Stomach (tissue), 9 donors: ENCODE data around the gene ETS1. TPM values are rescaled to one million over a fixed set of nuclear protein-coding genes. Genes with fewer than 3 reads are reported as not detected.

Experiments
- DNase-seq, 2 donors: peaks; one replicate each; pipeline versions ENCODE4 v3.0.0 to v3.0.0-alpha.2; 2013 to 2019
- H3K27ac ChIP-seq, 5 donors: fragments of 200-600 bp in 4 of 5; sonication (generic) in 4 of 5; one replicate each; pipeline ENCODE4 v1.5.1; 2013 to 2019; ENCODE audit warnings: mild to moderate bottlenecking in 1 of 5, moderate library complexity in 1 of 5
- H3K27me3 ChIP-seq, 3 donors: fragments of 200-600 bp; sonication (generic); one replicate each; pipeline ENCODE4 v1.5.1; 2017 to 2019; ENCODE audit warnings: mixed run types in 1 of 3
- H3K36me3 ChIP-seq, 4 donors: fragments of 200-600 bp; sonication (generic); 1 replicate in 3 of 4; 2 replicates in 1 of 4; pipeline ENCODE4 v1.5.1; 2016 to 2019
- H3K4me1 ChIP-seq, 4 donors: fragments of 200-600 bp; sonication (generic); one replicate each; pipeline ENCODE4 v1.5.1; 2016 to 2019
- H3K4me3 ChIP-seq, 4 donors: fragments of 200-600 bp; sonication (generic) in 3 of 4; one replicate each; pipeline ENCODE4 v1.5.1; 2016 to 2019; ENCODE audit warnings: mild to moderate bottlenecking in 1 of 4
- H3K9me3 ChIP-seq, 4 donors: fragments of 200-600 bp; sonication (generic); one replicate each; pipeline ENCODE4 v1.5.1; 2016 to 2019
- EP300 ChIP-seq: sonication (generic); formaldehyde crosslinking; IDR thresholded peaks from one replicate; pipeline ENCODE4 v1.6.1; 2017; ENCODE audit warnings: antibody characterized with exemption
- POLR2A ChIP-seq, 4 donors: fragments of 450-650 bp; IDR thresholded peaks; one replicate each; pipeline ENCODE4 v1.6.1; 2016; ENCODE audit warnings: antibody characterized with exemption in 4 of 4, control low read depth in 2 of 4, mild to moderate bottlenecking in 1 of 4, moderate library complexity in 1 of 4
- POLR2AphosphoS5 ChIP-seq, 3 donors: sonication (generic); formaldehyde crosslinking; IDR thresholded peaks; one replicate each; pipeline ENCODE4 v1.6.1; 2016; ENCODE audit warnings: antibody characterized with exemption in 3 of 3
- WGBS, 5 donors: extraction: QIAGEN DNeasy Blood & Tissue Kit in 3 of 5; methylation state at CpG; one replicate each; pipeline versions ENCODE4 v1.1.5 to v1.1.7; 2013 to 2018; 5-methylcytosine and 5-hydroxymethylcytosine counted together
- intact Hi-C: fragments of 100-400 bp; cut with DNase I; formaldehyde crosslinking; loops from one replicate; pipeline ENCODE4 v1.15.1; 2023; ENCODE audit warnings: low total_unique reads
- polyA plus RNA-seq, 3 donors: library from polyadenylated mRNA; stranded (reverse); fragments of 200-250 nt; gene quantifications; one replicate each; pipeline ENCODE4 v1.2.3, GENCODE V29; 2013
- total RNA-seq, 5 donors: library from RNA; depleted of rRNA; stranded (reverse); fragments of >200 nt; gene quantifications; one replicate each; pipeline versions ENCODE4 v1.1.0 to v1.2.3, GENCODE V29; 2014 to 2016
- TF ChIP-seq, protein P1 (sequence below), 7 experiments: fragments of 450-650 bp in 4 of 7; fragments of 200-600 bp in 3 of 7; sonication (generic) in 3 of 7; IDR thresholded peaks; one replicate each; pipeline ENCODE4 v1.5.1; 2016 to 2019; ENCODE audit warnings: antibody characterized with exemption in 7 of 7, control low read depth in 2 of 7, mild to moderate bottlenecking in 1 of 7
- donor health status: healthy with polysubstance abuse.
- donor health status: Bipolar disorder and iron deficiency.
- donor health status: healthy.

ETS1 gene
- total and polyA plus RNA-seq, 8 donors, result 7.0 to 72.5 (median 22.5) TPM

DNA sequence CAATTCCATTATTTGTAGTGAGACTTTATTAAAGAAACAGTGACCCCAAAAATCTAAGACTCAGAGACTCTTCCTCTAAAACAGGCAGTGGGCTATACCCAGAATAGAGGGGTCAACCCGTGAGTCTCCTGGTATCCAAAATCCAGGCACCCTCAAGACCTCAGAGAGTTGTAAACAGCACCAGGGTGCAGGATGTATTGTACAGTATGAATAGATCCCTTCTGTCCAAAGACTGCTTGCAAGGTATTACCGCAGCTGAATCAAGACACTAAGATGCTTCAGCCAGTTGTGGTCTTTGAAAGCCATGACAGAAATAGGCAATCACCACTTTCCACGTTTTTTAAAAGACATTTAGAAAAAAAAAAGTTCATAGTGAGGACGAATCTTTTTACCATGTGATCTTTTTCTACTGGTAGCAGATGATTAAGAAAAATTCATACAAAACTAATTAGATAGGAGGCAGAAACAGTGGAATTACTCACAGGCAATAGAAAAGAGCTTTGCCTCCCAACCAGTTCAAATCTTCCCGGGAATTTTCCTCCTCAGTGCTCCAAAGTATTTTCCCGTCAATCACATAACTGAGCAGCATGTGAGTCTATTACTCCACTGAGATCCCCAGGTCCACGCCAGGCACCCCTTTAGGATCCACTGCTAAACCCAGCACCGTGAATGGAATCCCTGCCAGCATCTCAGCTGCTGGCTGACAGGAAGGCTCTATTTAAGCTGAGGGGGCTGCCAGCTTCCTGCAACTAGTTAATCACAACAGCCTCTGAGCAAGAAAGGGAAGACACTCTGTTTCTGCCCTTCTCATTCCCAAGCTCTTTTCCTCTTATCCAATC is 113.1 kb downstream of the ETS1 start:
- WGBS, 5 donors, result 64 to 77% (median 73%) methylated on average over 8 of the region's 8 CpGs
- intact Hi-C loops, result no loop called here
- H3K9me3 ChIP-seq, result no peaks in the 10 kb centered on the region
- no peak for DNase-seq
- peaks cover 12 to 52% (median 34%) of the 10 kb centered on the region in 4 donors for H3K36me3 ChIP-seq
- no peaks in the 10 kb centered on the region for H3K27me3 ChIP-seq
- H3K4me1 ChIP-seq, result peaks cover 32 to 90% (median 69%) of the 10 kb centered on the region in 4 donors
- peak overlapping the region in 4 of 5 donors; percentile 7 to 68 (median 39) for H3K27ac ChIP-seq
- H3K4me3 ChIP-seq, result peak overlapping the region in 1 of 4 donors; percentile 7
- TF ChIP-seq POLR2AphosphoS5 (IDR thresholded peaks at IDR 0.05) (no peak), EP300 (no peak), POLR2A (IDR thresholded peaks at IDR 0.05) (no peak)
- TF ChIP-seq, protein P1, sequence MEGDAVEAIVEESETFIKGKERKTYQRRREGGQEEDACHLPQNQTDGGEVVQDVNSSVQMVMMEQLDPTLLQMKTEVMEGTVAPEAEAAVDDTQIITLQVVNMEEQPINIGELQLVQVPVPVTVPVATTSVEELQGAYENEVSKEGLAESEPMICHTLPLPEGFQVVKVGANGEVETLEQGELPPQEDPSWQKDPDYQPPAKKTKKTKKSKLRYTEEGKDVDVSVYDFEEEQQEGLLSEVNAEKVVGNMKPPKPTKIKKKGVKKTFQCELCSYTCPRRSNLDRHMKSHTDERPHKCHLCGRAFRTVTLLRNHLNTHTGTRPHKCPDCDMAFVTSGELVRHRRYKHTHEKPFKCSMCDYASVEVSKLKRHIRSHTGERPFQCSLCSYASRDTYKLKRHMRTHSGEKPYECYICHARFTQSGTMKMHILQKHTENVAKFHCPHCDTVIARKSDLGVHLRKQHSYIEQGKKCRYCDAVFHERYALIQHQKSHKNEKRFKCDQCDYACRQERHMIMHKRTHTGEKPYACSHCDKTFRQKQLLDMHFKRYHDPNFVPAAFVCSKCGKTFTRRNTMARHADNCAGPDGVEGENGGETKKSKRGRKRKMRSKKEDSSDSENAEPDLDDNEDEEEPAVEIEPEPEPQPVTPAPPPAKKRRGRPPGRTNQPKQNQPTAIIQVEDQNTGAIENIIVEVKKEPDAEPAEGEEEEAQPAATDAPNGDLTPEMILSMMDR (IDR thresholded peaks at IDR 0.05), result no peak

DNA sequence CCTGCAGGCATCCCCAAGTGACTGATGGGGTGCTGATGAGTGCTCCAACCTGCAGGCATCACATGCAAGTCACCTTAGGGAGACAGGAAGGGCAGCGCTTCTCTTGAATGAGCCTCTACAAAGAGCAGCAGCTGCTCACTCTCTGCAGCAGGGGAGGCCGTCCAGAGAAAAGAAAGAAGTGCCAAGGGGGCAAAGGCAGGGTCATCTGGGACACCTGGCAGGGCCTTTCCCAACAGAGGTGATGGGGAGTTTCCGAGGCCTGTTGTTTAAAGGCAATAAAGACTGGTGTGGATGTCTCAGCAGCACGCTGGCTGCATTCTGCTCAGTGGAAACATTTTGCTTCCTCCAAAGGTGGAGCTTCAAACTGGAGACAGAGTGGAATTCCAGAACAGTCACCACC is 113.7 kb downstream of the ETS1 start:
- Histone ChIP-seq H3K9me3 (no peaks in the 10 kb centered on the region), H3K4me3 (no peak overlapping the region), H3K36me3 (peaks cover 12 to 46% (median 28%) of the 10 kb centered on the region in 4 donors), H3K27ac (peak overlapping the region in 3 of 5 donors; percentile 7 to 68 (median 62)), H3K4me1 (peaks cover 36 to 90% (median 68%) of the 10 kb centered on the region in 4 donors), H3K27me3 (no peaks in the 10 kb centered on the region)
- TF ChIP-seq POLR2A (IDR thresholded peaks at IDR 0.05) (no peak), POLR2AphosphoS5 (IDR thresholded peaks at IDR 0.05) (no peak), EP300 (no peak)
- TF ChIP-seq, protein P1 (IDR thresholded peaks at IDR 0.05), result no peak
- no peak for DNase-seq
- intact Hi-C loops, result no loop called here
- 65 to 82% (median 78%) methylated on average over 4 of the region's 4 CpGs for WGBS, 5 donors

GRCh38 chr11:128472128-128473089 is 114.9 kb downstream of the ETS1 start:
- TF ChIP-seq, protein P1 (IDR thresholded peaks at IDR 0.05), result no peak
- TF ChIP-seq POLR2AphosphoS5 (IDR thresholded peaks at IDR 0.05), result no peak
- no peak for TF ChIP-seq EP300
- TF ChIP-seq POLR2A (IDR thresholded peaks at IDR 0.05), result no peak
- no peaks in the 10 kb centered on the region for H3K27me3 ChIP-seq
- H3K9me3 ChIP-seq, result no peaks in the 10 kb centered on the region
- peak overlapping the region in 4 of 5 donors; percentile 1 to 68 (median 46) for H3K27ac ChIP-seq
- 62 to 69% (median 63%) methylated on average over 11 of the region's 11 CpGs for WGBS, 5 donors
- H3K4me3 ChIP-seq, result no peak overlapping the region
- peaks cover 47 to 97% (median 76%) of the 10 kb centered on the region in 4 donors for H3K4me1 ChIP-seq
- DNase-seq, result peak in 1 of 2 donors; percentile 36
- intact Hi-C loops, result no loop called here
- peaks cover 9 to 43% (median 25%) of the 10 kb centered on the region in 4 donors for H3K36me3 ChIP-seq

DNA sequence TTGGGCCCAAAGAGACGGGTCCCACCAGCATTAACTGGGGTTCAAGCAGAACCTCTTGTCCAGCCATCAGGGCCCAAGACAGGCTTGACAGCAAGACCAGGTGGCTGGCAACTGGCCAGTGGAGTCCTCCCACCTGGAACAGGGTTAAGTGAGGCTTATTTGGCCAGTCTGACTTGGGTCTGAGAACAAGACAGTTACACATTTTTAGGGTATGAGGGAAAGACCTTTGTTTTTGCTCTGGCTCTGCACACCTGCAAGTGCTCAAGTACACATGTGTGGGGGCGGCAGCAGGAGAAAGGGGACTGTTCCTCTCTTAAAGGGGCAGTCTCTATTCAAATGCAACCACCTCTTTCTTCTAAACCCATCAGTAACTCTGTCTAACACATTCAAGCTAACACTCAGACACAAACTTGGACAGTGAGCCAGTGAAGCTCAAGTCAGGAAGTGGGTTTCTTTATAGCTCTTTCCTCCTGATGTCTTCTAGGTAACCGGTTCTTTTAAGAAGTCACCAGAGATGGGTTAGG is 116.2 kb downstream of the ETS1 start:
- TF ChIP-seq, protein P1 (IDR thresholded peaks at IDR 0.05), result no peak
- TF ChIP-seq EP300 (no peak), POLR2AphosphoS5 (IDR thresholded peaks at IDR 0.05) (peak in 1 of 3 donors; percentile 2)
- WGBS, 5 donors, result 71 to 80% (median 75%) methylated on average over 3 of the region's 3 CpGs
- H3K36me3 ChIP-seq, result peaks cover 6 to 44% (median 25%) of the 10 kb centered on the region in 4 donors
- no peaks in the 10 kb centered on the region for H3K27me3 ChIP-seq
- peak in 1 of 2 donors; percentile 46 for DNase-seq
- H3K9me3 ChIP-seq, result no peaks in the 10 kb centered on the region
- intact Hi-C loops, result no loop called here
- H3K27ac ChIP-seq, result peak overlapping the region in 4 of 5 donors; percentile 23 to 68 (median 46)
- peaks cover 54 to 94% (median 73%) of the 10 kb centered on the region in 4 donors for H3K4me1 ChIP-seq
- H3K4me3 ChIP-seq, result no peak overlapping the region
